ENCODE results near the gene GPC5.

- peak; percentile 73 for TF ChIP-seq CTCF (conservative IDR thresholded peaks at IDR 0.05; ENCODE audit: low read depth, low read length)
- TF ChIP-seq EZH2 (IDR thresholded peaks at IDR 0.05; ENCODE audit: borderline replicate concordance, low read depth, low read length, poor library complexity, severe bottlenecking), result no peak
Measured at GRCh38 chr13:91406619-91407018, 8.2 kb downstream of the GPC5 start.

Data from A673 (cell line).